ENCODE results near the gene CLDN5.
A peak's percentile ranks its signal among the peaks of the same experiment; 100 is the strongest.

CLDN5 gene

GRCh38 chr22:19483481-19484244 is 40.5 kb downstream of the CLDN5 start:
- H3K27ac ChIP-seq (ENCODE audit: low read length) = no peak overlapping the region
- ATAC-seq (ENCODE audit: insufficient read depth, low read depth) (no peak), DNase-seq (no peak)
- TF ChIP-seq EZH2 (IDR thresholded peaks at IDR 0.05; ENCODE audit: borderline replicate concordance, low read depth, low read length, severe bottlenecking) (no peak), CTCF (IDR thresholded peaks at IDR 0.05; ENCODE audit: borderline replicate concordance, extremely low read depth, low read length, poor library complexity, severe bottlenecking) (no peak)
- H2AFZ ChIP-seq (ENCODE audit: low read depth, low read length) = no peak overlapping the region
- peaks cover 76% of the 10 kb centered on the region for H3K36me3 ChIP-seq (ENCODE audit: insufficient read depth, low read length)
- peaks cover 35% of the 10 kb centered on the region for H4K20me1 ChIP-seq (ENCODE audit: insufficient read depth, low read length)
- no peak overlapping the region for H3K9ac ChIP-seq (ENCODE audit: low read depth, low read length)
- H3K27me3 ChIP-seq (ENCODE audit: insufficient read depth, low read length, poor library complexity) = no peaks in the 10 kb centered on the region
- peaks cover 68% of the 10 kb centered on the region for H3K79me2 ChIP-seq (ENCODE audit: insufficient read depth, low read length)
- no peak overlapping the region for H3K4me3 ChIP-seq (ENCODE audit: low read depth in 1 of 2, low read length in 2 of 2)
- no peak overlapping the region for H3K4me2 ChIP-seq (ENCODE audit: insufficient read depth, low read length)
- H3K9me3 ChIP-seq (ENCODE audit: insufficient read depth, low read length, severe bottlenecking) = no peaks in the 10 kb centered on the region
- peaks cover 31% of the 10 kb centered on the region for H3K4me1 ChIP-seq (ENCODE audit: insufficient read depth, low read length)

- Histone ChIP-seq H3K27ac (ENCODE audit: low read length) (no peak overlapping the region), H3K4me1 (ENCODE audit: insufficient read depth, low read length) (peaks cover 41% of the 10 kb centered on the region), H3K9ac (ENCODE audit: low read depth, low read length) (no peak overlapping the region), H2AFZ (ENCODE audit: low read depth, low read length) (no peak overlapping the region), H3K9me3 (ENCODE audit: insufficient read depth, low read length, severe bottlenecking) (no peaks in the 10 kb centered on the region), H3K27me3 (ENCODE audit: insufficient read depth, low read length, poor library complexity) (no peaks in the 10 kb centered on the region), H4K20me1 (ENCODE audit: insufficient read depth, low read length) (peaks cover 42% of the 10 kb centered on the region), H3K36me3 (ENCODE audit: insufficient read depth, low read length) (peaks cover 64% of the 10 kb centered on the region), H3K4me2 (ENCODE audit: insufficient read depth, low read length) (peak overlapping the region; percentile 84; the same call in 1 of the 2 replicates), H3K79me2 (ENCODE audit: insufficient read depth, low read length) (peaks cover 73% of the 10 kb centered on the region), H3K4me3 (ENCODE audit: low read depth in 1 of 2, low read length in 2 of 2) (no peak overlapping the region)
- DNase-seq = no peak
- TF ChIP-seq CTCF (IDR thresholded peaks at IDR 0.05; ENCODE audit: borderline replicate concordance, extremely low read depth, low read length, poor library complexity, severe bottlenecking) (no peak), EZH2 (IDR thresholded peaks at IDR 0.05; ENCODE audit: borderline replicate concordance, low read depth, low read length, severe bottlenecking) (no peak)
- no peak for ATAC-seq (ENCODE audit: insufficient read depth, low read depth)
Measured at GRCh38 chr22:19482297-19482696, 41.9 kb downstream of the CLDN5 start.

- peaks cover 52% of the 10 kb centered on the region for H4K20me1 ChIP-seq (ENCODE audit: insufficient read depth, low read length)
- ATAC-seq (ENCODE audit: insufficient read depth, low read depth) = no peak
- H2AFZ ChIP-seq (ENCODE audit: low read depth, low read length) = no peak overlapping the region
- H3K9me3 ChIP-seq (ENCODE audit: insufficient read depth, low read length, severe bottlenecking) = no peaks in the 10 kb centered on the region
- H3K79me2 ChIP-seq (ENCODE audit: insufficient read depth, low read length) = peaks cover 84% of the 10 kb centered on the region
- TF ChIP-seq EZH2 (IDR thresholded peaks at IDR 0.05; ENCODE audit: borderline replicate concordance, low read depth, low read length, severe bottlenecking) = no peak
- TF ChIP-seq CTCF (IDR thresholded peaks at IDR 0.05; ENCODE audit: borderline replicate concordance, extremely low read depth, low read length, poor library complexity, severe bottlenecking) = no peak
- H3K4me3 ChIP-seq (ENCODE audit: low read depth in 1 of 2, low read length in 2 of 2) = peak overlapping the region; percentile 52 to 98; a peak in 3 of 4 replicates
- peaks cover 53% of the 10 kb centered on the region for H3K4me1 ChIP-seq (ENCODE audit: insufficient read depth, low read length)
- peak overlapping the region; percentile 79 for H3K9ac ChIP-seq (ENCODE audit: low read depth, low read length)
- H3K36me3 ChIP-seq (ENCODE audit: insufficient read depth, low read length) = peaks cover 58% of the 10 kb centered on the region
- H3K4me2 ChIP-seq (ENCODE audit: insufficient read depth, low read length) = peak overlapping the region; percentile 84
- H3K27ac ChIP-seq (ENCODE audit: low read length) = peak overlapping the region; percentile 80
- H3K27me3 ChIP-seq (ENCODE audit: insufficient read depth, low read length, poor library complexity) = no peaks in the 10 kb centered on the region
- no peak for DNase-seq
Measured at GRCh38 chr22:19480789-19481188, 43.4 kb downstream of the CLDN5 start.

Data from DND-41 (cell line).